ENCODE measurements around the gene VHLL.

- TF ChIP-seq CTCF (conservative IDR thresholded peaks at IDR 0.05; ENCODE audit: low read depth, low read length) (no peak), EZH2 (IDR thresholded peaks at IDR 0.05; ENCODE audit: low read length, unreplicated experiment) (no peak)
These were observed 47.6 kb downstream of the VHLL start for GRCh38 chr1:156251527-156251926.
